GM12878 (cell line): ENCODE data around the gene POP5. TPM values are rescaled to one million over a fixed set of nuclear protein-coding genes. Genes with fewer than 3 reads are reported as not detected.

Experiments
- ATF7 ChIP-seq: fragments of 450-650 bp; IDR thresholded peaks from 2 replicates; pipeline ENCODE4 v1.6.1; 2016; ENCODE audit warnings: low read depth, mild to moderate bottlenecking
- BCLAF1 ChIP-seq: fragments of 450-650 bp; IDR thresholded peaks from 2 replicates; pipeline ENCODE4 v1.6.1; 2017; ENCODE audit warnings: antibody characterized with exemption, mild to moderate bottlenecking, moderate library complexity
- BRCA1 ChIP-seq: IDR thresholded peaks from 2 replicates; pipeline ENCODE4 v1.6.1; 2011; ENCODE audit warnings: low read depth, low read length, improper control_type of control experiment
- CEBPZ ChIP-seq: fragments of 150-350 bp; IDR thresholded peaks from 2 replicates; pipeline ENCODE4 v1.6.1; 2016; ENCODE audit warnings: low read depth, low read length
- CREB1 ChIP-seq: IDR thresholded peaks from 2 replicates; pipeline ENCODE4 v1.6.1; 2012; ENCODE audit warnings: low read depth, mild to moderate bottlenecking, inconsistent platforms
- CREM ChIP-seq: IDR thresholded peaks from 2 replicates; pipeline ENCODE4 v1.6.1; 2014; ENCODE audit warnings: antibody characterized with exemption, low read depth
- FOS ChIP-seq: IDR thresholded peaks from 3 replicates; pipeline ENCODE4 v1.6.1; 2011; ENCODE audit warnings: borderline replicate concordance; ENCODE audit not compliant: insufficient read length; ENCODE audit errors: extremely low read depth
- IKZF2 ChIP-seq, 2 experiments: fragments of 450-650 bp; IDR thresholded peaks; 2 replicates each; pipeline ENCODE4 v1.6.1; 2017; ENCODE audit warnings: mild to moderate bottlenecking in 2 of 2, moderate library complexity in 2 of 2
- IRF5 ChIP-seq: fragments of 450-650 bp; IDR thresholded peaks from 2 replicates; pipeline ENCODE4 v1.6.1; 2017; ENCODE audit warnings: borderline replicate concordance
- NFXL1 ChIP-seq: fragments of 450-650 bp; IDR thresholded peaks from 2 replicates; pipeline ENCODE4 v1.6.1; 2017; ENCODE audit warnings: antibody characterized with exemption, mild to moderate bottlenecking, borderline replicate concordance
- PAX8 ChIP-seq: fragments of 450-650 bp; IDR thresholded peaks from 2 replicates; pipeline ENCODE4 v1.6.1; 2017; ENCODE audit warnings: mild to moderate bottlenecking, moderate library complexity
- RAD51 ChIP-seq: fragments of 450-650 bp; IDR thresholded peaks from 2 replicates; pipeline ENCODE4 v1.6.1; 2016; ENCODE audit warnings: moderate library complexity, mild to moderate bottlenecking, inconsistent platforms
- SKIL ChIP-seq: fragments of 450-650 bp; IDR thresholded peaks from 2 replicates; pipeline ENCODE4 v1.6.1; 2017; ENCODE audit warnings: mild to moderate bottlenecking, low read depth, inconsistent platforms; ENCODE audit not compliant: poor library complexity, severe bottlenecking
- SP1 ChIP-seq: IDR thresholded peaks from one replicate; pipeline ENCODE4 v1.6.1; 2011; ENCODE audit warnings: low read depth, low read length
- STAT1 ChIP-seq: fragments of 450-650 bp; conservative IDR thresholded peaks from 2 replicates; pipeline ENCODE4 v1.6.1; 2014; ENCODE audit warnings: antibody characterized with exemption, mild to moderate bottlenecking
- STAT3 ChIP-seq: IDR thresholded peaks from 2 replicates; pipeline ENCODE4 v1.6.1; 2011; ENCODE audit warnings: low read depth, low read length, improper control_type of control experiment
- TARDBP ChIP-seq: IDR thresholded peaks from 2 replicates; pipeline ENCODE4 v1.6.1; 2016; ENCODE audit warnings: borderline replicate concordance
- ZBED1 ChIP-seq: IDR thresholded peaks from 2 replicates; pipeline ENCODE4 v1.6.1; 2016; ENCODE audit warnings: borderline replicate concordance
- ZNF622 ChIP-seq: fragments of 450-650 bp; IDR thresholded peaks from 2 replicates; pipeline ENCODE4 v1.6.1; 2017; ENCODE audit warnings: mild to moderate bottlenecking, inconsistent platforms
- polyA plus RNA-seq, 11 experiments: library from polyadenylated mRNA; depleted of rRNA in 4 of 11; unstranded in 6 of 11; stranded (reverse) in 5 of 11; fragments of >200 nt; fragmentation: Nextera tagmentation in 4 of 11; fragmentation: Illumina TruSeq in 1 of 11; extraction: Ambion mirVana in 4 of 11; extraction: Trizol in 1 of 11; gene quantifications; 1 replicate in 1 of 11; 2 replicates in 10 of 11; pipeline versions ENCODE4 v1.2.1 to v1.2.3, GENCODE V29; 2011 to 2016; ENCODE audit warnings: inconsistent platforms in 2 of 11, missing spikeins in 2 of 11, low read depth in 1 of 11
- total RNA-seq, 4 experiments: library from RNA; depleted of rRNA in 3 of 4; stranded (reverse); fragments of >200 nt in 3 of 4; fragmentation: Illumina TruSeq in 1 of 4; extraction: Trizol in 1 of 4; gene quantifications; 2 replicates each; pipeline versions ENCODE4 v1.2.1 to v1.2.3, GENCODE V29; 2013 to 2021
- TF ChIP-seq, protein P1 (sequence below): IDR thresholded peaks from 2 replicates; pipeline ENCODE4 v1.6.1; 2011; ENCODE audit warnings: borderline replicate concordance, low read depth, mild to moderate bottlenecking, moderate library complexity, mixed read lengths, low read length; ENCODE audit not compliant: insufficient read depth; ENCODE audit errors: extremely low read length

Gene POP5
- total and polyA plus RNA-seq, 10 of the 15 experiments (the other 5 are each of a cell fraction or from before 2014, with no cell fraction given): 50.3 to 234 (median 83.7) TPM

DNA sequence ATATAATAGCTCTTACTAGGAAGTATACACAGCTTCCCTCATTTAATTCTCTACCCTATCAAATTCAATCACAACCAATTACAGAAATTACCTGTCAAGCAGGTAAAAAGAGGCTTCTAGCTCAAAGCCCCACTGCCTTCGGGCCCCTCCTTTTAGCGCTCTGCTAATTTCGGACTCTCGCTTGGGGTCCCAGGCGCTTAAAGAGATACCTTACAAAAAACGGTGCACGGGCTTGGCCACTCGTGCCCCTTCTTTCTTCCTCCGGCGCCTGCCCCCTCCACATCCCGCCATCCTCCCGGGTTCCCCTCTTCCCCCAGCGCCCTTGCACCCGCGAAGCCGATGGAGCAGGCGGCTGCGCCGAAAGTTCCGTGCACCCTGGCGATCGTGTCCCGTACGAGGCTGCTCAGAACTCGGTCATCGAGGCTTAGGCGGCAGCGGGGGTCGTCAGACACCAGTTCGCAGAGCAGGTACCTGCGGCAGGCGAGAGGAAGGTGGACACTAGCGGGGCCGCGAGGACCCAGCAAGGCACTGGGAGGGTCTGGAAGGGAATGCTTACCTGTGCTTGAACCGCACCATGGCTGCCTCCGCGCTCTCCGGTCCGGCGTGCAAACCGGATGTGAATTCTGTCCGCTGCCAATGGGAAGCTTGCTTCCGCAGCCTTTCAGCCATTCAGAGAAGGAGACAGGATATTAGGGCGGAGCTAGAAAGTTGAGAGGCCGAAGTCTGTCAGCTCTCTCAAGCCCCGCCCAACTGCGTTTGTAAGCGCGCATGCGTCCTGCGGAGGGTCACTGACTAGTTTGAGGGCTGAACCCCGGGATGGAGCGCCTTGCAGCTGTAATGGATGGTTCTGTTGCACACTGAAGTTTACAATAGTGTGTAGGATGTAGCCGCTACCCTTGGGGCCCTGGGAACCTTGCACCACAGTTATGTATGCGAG, at the start of gene POP5 (continued):
- no peak for TF ChIP-seq NFXL1
- TF ChIP-seq TARDBP: no peak
- no peak for TF ChIP-seq IKZF2 (IDR thresholded peaks at IDR 0.05)
- TF ChIP-seq, protein P1, sequence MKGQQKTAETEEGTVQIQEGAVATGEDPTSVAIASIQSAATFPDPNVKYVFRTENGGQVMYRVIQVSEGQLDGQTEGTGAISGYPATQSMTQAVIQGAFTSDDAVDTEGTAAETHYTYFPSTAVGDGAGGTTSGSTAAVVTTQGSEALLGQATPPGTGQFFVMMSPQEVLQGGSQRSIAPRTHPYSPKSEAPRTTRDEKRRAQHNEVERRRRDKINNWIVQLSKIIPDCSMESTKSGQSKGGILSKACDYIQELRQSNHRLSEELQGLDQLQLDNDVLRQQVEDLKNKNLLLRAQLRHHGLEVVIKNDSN: no peak
- no peak for TF ChIP-seq CEBPZ
- peak; percentile 90 for TF ChIP-seq SP1
- no peak for TF ChIP-seq RAD51
- TF ChIP-seq STAT1: no peak
- TF ChIP-seq ZBED1: no peak
- no peak for TF ChIP-seq ATF7
- no peak for TF ChIP-seq STAT3
- TF ChIP-seq ZNF622: no peak
- no peak for TF ChIP-seq SKIL
- TF ChIP-seq CREB1: 0 out of 2 replicates have a peak, but pooled peaks have one; percentile 10
- no peak for TF ChIP-seq CREM
- TF ChIP-seq PAX8: no peak
- no peak for TF ChIP-seq IRF5
- TF ChIP-seq BCLAF1: no peak
- TF ChIP-seq BRCA1: no peak
- peak; percentile 41 for TF ChIP-seq FOS
